HAP-1 (cell line): ENCODE measurements around the gene P2RY6.

Experiments
- DNase-seq, 2 experiments: peaks; one replicate each; pipeline ENCODE4 v3.0.0-alpha.2; 2016 to 2020; ENCODE audit warnings: low spot score in 2 of 2
- H3K27me3 ChIP-seq: fragments of 250-450 bp; sonication (Bioruptor Pico); 2 replicates; pipeline ENCODE4 v1.5.1; 2020; ENCODE audit warnings: low read depth, mild to moderate bottlenecking, moderate library complexity
- H3K36me3 ChIP-seq: fragments of 250-450 bp; sonication (Bioruptor Pico); replicated peaks from 2 replicates; pipeline ENCODE4 v1.5.1; 2020; ENCODE audit warnings: mild to moderate bottlenecking
- H3K4me1 ChIP-seq: fragments of 250-450 bp; sonication (Bioruptor Pico); 2 replicates; pipeline ENCODE4 v1.5.1; 2020; ENCODE audit warnings: mild to moderate bottlenecking
- H3K4me3 ChIP-seq: fragments of 250-450 bp; sonication (Bioruptor Pico); 2 replicates; pipeline ENCODE4 v1.5.1; 2020; ENCODE audit warnings: mild to moderate bottlenecking, moderate library complexity
- H3K9me3 ChIP-seq: fragments of 250-450 bp; sonication (Bioruptor Pico); 2 replicates; pipeline ENCODE4 v1.5.1; 2020; ENCODE audit warnings: mild to moderate bottlenecking, moderate library complexity
- in situ Hi-C: fragments of 300-500 bp; cut with MboI; formaldehyde crosslinking; loops from 3 replicates; pipeline ENCODE4 v1.14.3; 2020; ENCODE audit warnings: low sequenced_read_pairs, inconsistent platforms, mixed read lengths

The P2RY6 gene

GRCh38 chr11:73233211-73233610, 38.9 kb upstream of the P2RY6 start:
- in situ Hi-C loops = no loop called here
- DNase-seq = no peak
- no peaks in the 10 kb centered on the region for H3K27me3 ChIP-seq
- H3K4me1 ChIP-seq = no peaks in the 10 kb centered on the region
- H3K9me3 ChIP-seq = no peaks in the 10 kb centered on the region
- no peaks in the 10 kb centered on the region for H3K36me3 ChIP-seq
- no peak overlapping the region for H3K4me3 ChIP-seq

- H3K4me1 ChIP-seq = no peaks in the 10 kb centered on the region
- H3K9me3 ChIP-seq = no peaks in the 10 kb centered on the region
- in situ Hi-C loops = no loop called here
- H3K4me3 ChIP-seq = no peak overlapping the region
- H3K27me3 ChIP-seq = no peaks in the 10 kb centered on the region
- H3K36me3 ChIP-seq = no peaks in the 10 kb centered on the region
- DNase-seq = no peak
These were observed 38.3 kb upstream of the P2RY6 start for GRCh38 chr11:73233692-73234470.

GRCh38 chr11:73234471-73235181, 37.5 kb upstream of the P2RY6 start:
- H3K27me3 ChIP-seq = no peaks in the 10 kb centered on the region
- no peaks in the 10 kb centered on the region for H3K4me1 ChIP-seq
- no peak for DNase-seq
- H3K4me3 ChIP-seq = no peak overlapping the region
- in situ Hi-C loops = no loop called here
- H3K36me3 ChIP-seq = no peaks in the 10 kb centered on the region
- no peaks in the 10 kb centered on the region for H3K9me3 ChIP-seq

GRCh38 chr11:73235236-73235786, 36.8 kb upstream of the P2RY6 start:
- no peaks in the 10 kb centered on the region for H3K27me3 ChIP-seq
- in situ Hi-C loops = no loop called here
- DNase-seq = no peak
- H3K4me3 ChIP-seq = no peak overlapping the region
- H3K36me3 ChIP-seq = no peaks in the 10 kb centered on the region
- no peaks in the 10 kb centered on the region for H3K4me1 ChIP-seq
- no peaks in the 10 kb centered on the region for H3K9me3 ChIP-seq

GRCh38 chr11:73236205-73236765, 35.9 kb upstream of the P2RY6 start:
- H3K27me3 ChIP-seq = no peaks in the 10 kb centered on the region
- DNase-seq = no peak

GRCh38 chr11:73236854-73237253, 35.3 kb upstream of the P2RY6 start:
- in situ Hi-C loops = no loop called here
- peak in 1 of 2 experiments; percentile 71 for DNase-seq

More at GRCh38 chr11:73236205-73236765, 35.9 kb upstream of the P2RY6 start:
- Histone ChIP-seq H3K36me3 (no peaks in the 10 kb centered on the region), H3K9me3 (no peaks in the 10 kb centered on the region), H3K4me3 (no peak overlapping the region), H3K4me1 (no peaks in the 10 kb centered on the region)
- in situ Hi-C loops = no loop called here

GRCh38 chr11:73237471-73238290, 34.5 kb upstream of the P2RY6 start:
- in situ Hi-C loops = no loop called here
- Histone ChIP-seq H3K27me3 (no peaks in the 10 kb centered on the region), H3K9me3 (no peaks in the 10 kb centered on the region), H3K4me3 (no peak overlapping the region), H3K4me1 (peaks cover 6% of the 10 kb centered on the region), H3K36me3 (no peaks in the 10 kb centered on the region)
- no peak for DNase-seq

More at GRCh38 chr11:73236854-73237253, 35.3 kb upstream of the P2RY6 start:
- Histone ChIP-seq H3K27me3 (no peaks in the 10 kb centered on the region), H3K36me3 (no peaks in the 10 kb centered on the region), H3K4me3 (no peak overlapping the region), H3K4me1 (no peaks in the 10 kb centered on the region), H3K9me3 (no peaks in the 10 kb centered on the region)

- Histone ChIP-seq H3K36me3 (no peaks in the 10 kb centered on the region), H3K4me3 (no peak overlapping the region), H3K9me3 (no peaks in the 10 kb centered on the region), H3K4me1 (peaks cover 6% of the 10 kb centered on the region), H3K27me3 (no peaks in the 10 kb centered on the region)
- in situ Hi-C loops = no loop called here
- DNase-seq = no peak
These were observed 33.0 kb upstream of the P2RY6 start for GRCh38 chr11:73239111-73239521.

- H3K27me3 ChIP-seq = no peaks in the 10 kb centered on the region
- DNase-seq = no peak
- in situ Hi-C loops = no loop called here
- no peak overlapping the region for H3K4me3 ChIP-seq
- no peaks in the 10 kb centered on the region for H3K9me3 ChIP-seq
- H3K36me3 ChIP-seq = no peaks in the 10 kb centered on the region
- H3K4me1 ChIP-seq = peaks cover 7% of the 10 kb centered on the region
These were observed 32.5 kb upstream of the P2RY6 start for GRCh38 chr11:73239571-73240189.

GRCh38 chr11:73240190-73240781, 31.9 kb upstream of the P2RY6 start:
- in situ Hi-C loops = no loop called here
- H3K4me1 ChIP-seq = peaks cover 13% of the 10 kb centered on the region
- no peaks in the 10 kb centered on the region for H3K27me3 ChIP-seq
- H3K4me3 ChIP-seq = no peak overlapping the region
- no peaks in the 10 kb centered on the region for H3K36me3 ChIP-seq
- no peaks in the 10 kb centered on the region for H3K9me3 ChIP-seq
- DNase-seq = no peak

- Histone ChIP-seq H3K4me1 (peaks cover 18% of the 10 kb centered on the region), H3K9me3 (no peaks in the 10 kb centered on the region), H3K4me3 (no peak overlapping the region), H3K36me3 (no peaks in the 10 kb centered on the region), H3K27me3 (no peaks in the 10 kb centered on the region)
- DNase-seq = no peak
- in situ Hi-C loops = no loop called here
These were observed 30.8 kb upstream of the P2RY6 start for GRCh38 chr11:73241300-73241699.

GRCh38 chr11:73242251-73243092, 29.7 kb upstream of the P2RY6 start:
- H3K27me3 ChIP-seq = no peaks in the 10 kb centered on the region
- in situ Hi-C loops = no loop called here
- peak; percentile 65 to 91 for DNase-seq
- no peaks in the 10 kb centered on the region for H3K9me3 ChIP-seq
- no peaks in the 10 kb centered on the region for H3K36me3 ChIP-seq
- peak overlapping the region; percentile 36 for H3K4me3 ChIP-seq
- peaks cover 18% of the 10 kb centered on the region for H3K4me1 ChIP-seq
